Astrocyte (in vitro differentiated cells and primary cell): ENCODE data around the gene ABHD4.

Source experiments
- CTCF ChIP-seq: IDR thresholded peaks from 2 replicates; pipeline ENCODE4 v1.5.1; 2011; ENCODE audit warnings: low read depth, mild to moderate bottlenecking, inconsistent platforms, low read length, moderate library complexity; ENCODE audit not compliant: insufficient read depth
- EZH2 ChIP-seq: IDR thresholded peaks from 2 replicates; pipeline ENCODE4 v1.6.1; 2012; ENCODE audit warnings: mild to moderate bottlenecking, low read length, inconsistent platforms; ENCODE audit not compliant: insufficient read depth

DNA sequence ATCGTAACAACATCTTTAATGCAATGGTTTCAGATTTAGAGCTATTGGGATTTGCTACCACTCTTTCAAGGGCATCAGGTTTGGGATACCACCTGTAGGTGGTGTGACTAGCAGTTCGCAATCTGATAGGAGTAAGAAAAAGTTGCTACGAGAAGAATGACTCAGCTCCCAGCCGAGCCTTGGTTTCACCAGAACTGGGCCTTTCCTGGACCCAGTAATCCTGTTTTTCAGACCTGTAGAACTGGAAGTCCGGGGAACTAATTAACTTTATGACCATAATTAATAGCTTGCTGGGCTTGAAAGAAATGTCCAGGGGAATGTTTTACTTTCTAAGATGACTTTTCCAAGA lies 770 bp downstream of the ABHD4 start:
- peak; percentile 37 for TF ChIP-seq CTCF
- no peak for TF ChIP-seq EZH2
